Hematopoietic multipotent progenitor cell treated with erythropoietin and hydrocortisone succinate and interleukin-3 and kit ligand, for 4 days (in vitro differentiated cells): ENCODE results near the gene CORO2A.
A peak's percentile ranks its signal among the peaks of the same experiment; 100 is the strongest.

Experiments
- DNase-seq: peaks from one replicate; pipeline ENCODE4 v3.0.0-alpha.2; 2015

CORO2A gene

GRCh38 chr9:98164912-98165311 lies 27.5 kb downstream of the CORO2A start:
- DNase-seq = peak; percentile 30

- DNase-seq = no peak
Measured at GRCh38 chr9:98162613-98163012, 29.8 kb downstream of the CORO2A start.

- no peak for DNase-seq
Measured at GRCh38 chr9:98161851-98162250, 30.6 kb downstream of the CORO2A start.

GRCh38 chr9:98159790-98160189 lies 32.6 kb downstream of the CORO2A start:
- no peak for DNase-seq

- no peak for DNase-seq
Measured at GRCh38 chr9:98159301-98159700, 33.1 kb downstream of the CORO2A start.

GRCh38 chr9:98158071-98158831 lies 34.2 kb downstream of the CORO2A start:
- DNase-seq = peak; percentile 65

GRCh38 chr9:98157372-98157771 lies 35.1 kb downstream of the CORO2A start:
- no peak for DNase-seq

- no peak for DNase-seq
Measured at GRCh38 chr9:98154678-98155077, 37.8 kb downstream of the CORO2A start.

GRCh38 chr9:98152526-98152925 lies 39.9 kb downstream of the CORO2A start:
- DNase-seq = no peak

GRCh38 chr9:98150721-98151120 lies 41.7 kb downstream of the CORO2A start:
- DNase-seq = peak; percentile 14

GRCh38 chr9:98150164-98150563 lies 42.3 kb downstream of the CORO2A start:
- DNase-seq = no peak

- DNase-seq = no peak
Measured at GRCh38 chr9:98149422-98149821, 43.0 kb downstream of the CORO2A start.

- DNase-seq = no peak
Measured at GRCh38 chr9:98148486-98148885, 44.0 kb downstream of the CORO2A start.

- DNase-seq = no peak
Measured at GRCh38 chr9:98147582-98147981, 44.9 kb downstream of the CORO2A start.

- DNase-seq = peak; percentile 74
Measured at GRCh38 chr9:98146101-98146991, 46.1 kb downstream of the CORO2A start.

- DNase-seq = no peak
Measured at GRCh38 chr9:98144631-98145030, 47.8 kb downstream of the CORO2A start.

GRCh38 chr9:98144076-98144475 lies 48.4 kb downstream of the CORO2A start:
- no peak for DNase-seq

GRCh38 chr9:98142925-98143481 lies 49.4 kb downstream of the CORO2A start:
- no peak for DNase-seq

- DNase-seq = peak; percentile 14
Measured at GRCh38 chr9:98142182-98142907, 50.1 kb downstream of the CORO2A start.

GRCh38 chr9:98140503-98140902 lies 51.9 kb downstream of the CORO2A start:
- no peak for DNase-seq

GRCh38 chr9:98136489-98136888 lies 55.9 kb downstream of the CORO2A start:
- DNase-seq = no peak

GRCh38 chr9:98135938-98136337 lies 56.5 kb downstream of the CORO2A start:
- DNase-seq = no peak

- DNase-seq = no peak
Measured at GRCh38 chr9:98135558-98135934, 56.9 kb downstream of the CORO2A start.
